ENCODE results near the gene BRINP1. TPM values are rescaled to one million over a fixed set of nuclear protein-coding genes. Genes with fewer than 3 reads are reported as not detected.

BRINP1 gene
- total RNA-seq, 2 experiments from 2014 or later, result not detected

DNA sequence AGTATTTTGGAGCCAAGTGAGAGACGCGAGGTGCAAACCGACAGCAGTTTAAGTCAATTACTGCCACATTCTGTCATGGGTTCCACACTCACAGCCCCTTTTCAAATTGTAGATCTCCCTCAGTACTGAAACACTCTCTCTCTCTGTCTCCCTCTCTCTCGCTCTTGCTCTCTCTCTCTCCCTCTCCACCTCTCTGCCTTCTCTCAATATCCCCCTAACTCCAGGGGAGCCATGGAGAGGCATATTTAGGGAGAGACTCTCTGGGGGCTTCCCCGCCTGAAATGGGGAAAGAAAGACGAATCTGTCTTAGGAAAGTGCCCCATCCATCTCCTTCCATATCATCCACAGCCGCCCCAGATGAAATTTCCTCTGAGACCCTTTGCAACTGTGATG, 1.6 kb downstream of the BRINP1 start:
- ChIA-PET CTCF (no interaction called here), POLR2A (no interaction called here)
- peaks cover 27% of the 10 kb centered on the region for H3K27me3 Mint-ChIP-seq
- peaks cover 6% of the 10 kb centered on the region for H3K9me3 Mint-ChIP-seq
- H3K4me1 Mint-ChIP-seq, result peaks cover 3% of the 10 kb centered on the region
- no peak overlapping the region for H3K27ac Mint-ChIP-seq
- no peak for DNase-seq
- H3K36me3 Mint-ChIP-seq (ENCODE audit: low read depth), result no peaks in the 10 kb centered on the region
- H3K4me3 Mint-ChIP-seq, result no peak overlapping the region

DNA sequence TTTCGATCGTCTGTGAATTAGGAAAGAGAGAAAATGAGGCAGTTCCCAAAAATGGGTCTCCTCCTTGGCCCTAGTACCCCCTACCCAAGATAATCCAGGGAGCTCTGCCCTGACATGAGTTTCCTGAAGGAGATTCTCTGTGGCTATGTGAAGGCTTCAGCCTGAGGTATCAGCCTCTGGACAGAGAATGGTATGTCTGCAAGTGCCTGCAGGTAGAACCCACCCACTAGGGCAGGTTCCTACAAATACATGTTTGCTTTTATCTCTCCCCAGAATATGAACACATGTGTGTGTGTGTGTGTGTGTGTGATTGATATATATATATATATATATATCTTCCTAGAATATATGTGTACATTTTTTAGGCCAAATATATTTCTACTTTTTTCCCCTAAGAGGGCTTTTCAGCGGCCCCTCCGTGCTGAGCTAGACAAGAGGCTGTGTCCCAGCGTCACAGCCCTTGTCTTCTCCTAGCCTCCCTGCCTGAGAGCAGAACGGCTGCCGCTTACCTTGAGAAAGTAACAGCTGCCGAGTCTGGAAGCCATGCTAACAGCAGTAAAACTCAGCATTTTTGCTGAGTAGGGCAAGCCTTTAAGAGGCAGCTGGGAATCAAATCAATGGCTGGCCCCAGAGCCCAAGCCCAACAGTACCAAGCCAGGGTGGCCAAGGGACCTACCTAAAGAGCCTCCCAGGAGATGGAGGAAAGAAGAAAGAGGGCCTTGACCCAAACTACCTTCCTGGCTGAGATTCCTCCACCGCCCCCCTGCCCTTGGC, 2.1 kb downstream of the BRINP1 start:
- Mint-ChIP-seq H3K4me1 (peaks cover 3% of the 10 kb centered on the region), H3K9me3 (peaks cover 6% of the 10 kb centered on the region), H3K4me3 (no peak overlapping the region), H3K36me3 (ENCODE audit: low read depth) (no peaks in the 10 kb centered on the region), H3K27me3 (peaks cover 27% of the 10 kb centered on the region), H3K27ac (no peak overlapping the region)
- DNase-seq, result no peak
- POLR2A ChIA-PET, result no interaction called here
- CTCF ChIA-PET, result no interaction called here

DNA sequence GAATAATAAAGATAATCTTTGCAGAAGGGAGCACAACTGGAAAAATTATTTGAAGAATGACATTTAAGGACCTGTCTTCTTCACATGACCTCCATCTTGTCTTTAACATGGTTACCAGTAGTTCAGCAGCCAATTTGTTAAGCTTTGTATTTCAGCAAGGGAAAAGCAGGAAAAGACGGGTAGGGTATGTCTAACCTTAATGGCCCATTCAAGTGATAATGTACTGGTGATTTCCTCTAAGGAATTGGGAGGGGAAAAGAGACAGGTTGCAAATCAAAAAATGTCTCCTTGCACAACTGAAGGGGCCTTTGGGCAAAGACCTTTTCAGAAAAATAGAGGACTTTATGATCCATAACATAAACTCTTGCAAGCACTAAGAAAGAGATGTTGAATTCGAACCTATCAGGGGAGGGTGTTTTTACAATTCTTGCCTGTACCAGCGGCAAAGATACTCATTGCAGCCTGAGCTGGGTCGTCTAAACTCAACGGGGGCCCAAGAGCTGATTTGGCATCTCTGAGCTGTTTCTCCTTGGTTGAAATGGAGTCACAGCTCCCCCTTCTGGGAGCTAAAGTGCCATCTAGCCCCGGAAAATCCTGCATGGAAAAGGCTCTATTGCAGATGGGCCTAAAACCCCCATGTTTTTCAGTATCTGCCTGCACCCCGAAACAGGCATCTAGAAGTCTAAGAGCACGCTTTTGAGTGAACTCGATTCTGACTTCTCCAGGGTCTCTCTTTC, 3.8 kb downstream of the BRINP1 start:
- H3K4me3 Mint-ChIP-seq, result no peak overlapping the region
- peaks cover 24% of the 10 kb centered on the region for H3K27me3 Mint-ChIP-seq
- H3K36me3 Mint-ChIP-seq (ENCODE audit: low read depth), result no peaks in the 10 kb centered on the region
- H3K9me3 Mint-ChIP-seq, result peaks cover 4% of the 10 kb centered on the region
- H3K27ac Mint-ChIP-seq, result no peak overlapping the region
- peaks cover 3% of the 10 kb centered on the region for H3K4me1 Mint-ChIP-seq
- ChIA-PET CTCF (no interaction called here), POLR2A (no interaction called here)
- DNase-seq, result no peak

DNA sequence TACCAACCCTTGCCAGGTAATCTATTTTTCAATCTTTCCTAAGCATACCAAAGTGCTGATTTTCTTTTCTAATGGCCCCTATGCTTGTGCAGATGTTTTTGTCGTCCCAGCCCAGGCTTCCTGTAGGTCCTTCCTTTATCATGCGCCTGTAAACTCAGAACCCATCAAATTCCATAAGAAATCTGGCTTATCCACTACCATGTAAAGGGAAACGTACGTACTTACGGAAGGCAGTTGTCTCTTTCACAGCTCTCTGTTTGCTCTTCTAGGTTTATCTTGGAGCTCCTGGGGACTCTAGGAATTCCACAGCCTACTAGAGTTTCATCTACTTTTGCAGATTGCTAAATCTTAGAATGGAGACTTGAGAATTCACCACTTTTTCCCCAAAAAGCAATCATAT, 9.0 kb downstream of the BRINP1 start:
- Mint-ChIP-seq H3K9me3 (peaks cover 2% of the 10 kb centered on the region), H3K27me3 (no peaks in the 10 kb centered on the region)

DNA sequence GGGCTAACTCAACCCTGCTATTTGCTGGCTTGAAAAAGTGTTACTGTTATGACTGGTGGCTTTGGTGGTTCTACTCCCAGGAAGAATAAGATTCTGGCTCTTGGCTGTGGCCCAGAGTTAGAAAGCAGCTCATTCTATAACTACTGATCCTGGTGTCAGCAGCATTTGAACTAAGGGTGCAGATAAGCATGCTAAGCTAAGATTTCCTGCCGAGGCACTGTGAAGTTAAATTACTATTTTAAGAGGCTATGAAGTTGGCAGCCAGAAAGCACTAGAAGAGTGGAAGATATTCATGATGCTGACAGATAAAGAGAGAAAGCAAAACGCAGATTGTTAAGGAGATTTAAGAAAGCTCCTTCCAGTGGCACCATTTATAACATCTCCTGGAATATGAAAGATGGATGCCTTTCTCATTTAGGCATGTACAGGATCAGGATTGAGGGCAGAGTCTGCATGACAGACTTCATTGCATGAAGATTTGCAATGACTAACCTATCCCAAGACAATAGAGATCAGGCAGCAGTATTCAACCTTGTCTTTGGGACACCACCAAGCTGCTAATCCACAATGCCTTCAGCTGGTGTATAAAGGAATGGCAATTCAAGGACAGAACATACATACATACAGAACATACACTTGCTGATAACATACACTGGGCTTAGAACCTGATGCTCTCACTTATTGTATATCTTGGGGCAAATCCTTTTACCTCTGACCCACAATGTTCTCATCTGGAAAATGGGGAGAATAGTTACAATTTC, 11.7 kb downstream of the BRINP1 start:
- ChIA-PET POLR2A (no interaction called here), CTCF (no interaction called here)
- no peak overlapping the region for H3K27ac Mint-ChIP-seq

More for the DNA sequence above, 9.0 kb downstream of the BRINP1 start:
- Mint-ChIP-seq H3K4me1 (no peaks in the 10 kb centered on the region), H3K36me3 (ENCODE audit: low read depth) (no peaks in the 10 kb centered on the region), H3K4me3 (no peak overlapping the region), H3K27ac (no peak overlapping the region)
- ChIA-PET POLR2A (no interaction called here), CTCF (no interaction called here)
- DNase-seq, result no peak

DNA sequence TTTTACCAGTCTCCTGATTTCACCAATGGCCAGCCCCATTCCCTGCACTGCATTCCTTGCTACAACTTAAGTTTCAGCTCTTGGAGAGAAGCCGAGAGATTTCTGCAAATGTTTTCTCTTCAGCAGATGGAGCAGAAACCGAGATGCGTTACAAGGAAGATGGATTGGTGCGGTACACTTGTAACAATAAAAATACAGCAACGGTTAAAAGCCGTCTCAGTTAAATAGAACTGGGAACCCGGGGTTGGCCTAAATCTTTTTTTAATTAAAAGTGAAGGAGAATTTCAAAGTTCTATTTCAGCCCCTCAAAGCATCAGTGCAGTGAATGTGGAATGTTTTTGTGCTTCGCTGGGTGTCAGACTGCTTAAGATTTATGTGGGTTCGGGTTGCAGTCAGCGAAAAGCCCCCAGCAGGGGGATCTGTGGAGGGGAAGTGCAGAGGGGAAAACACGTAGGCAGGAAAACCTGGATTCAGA, 19.8 kb downstream of the BRINP1 start:
- H3K36me3 Mint-ChIP-seq (ENCODE audit: low read depth), result no peaks in the 10 kb centered on the region
- DNase-seq, result no peak
- ChIA-PET CTCF (no interaction called here), POLR2A (no interaction called here)
- H3K27me3 Mint-ChIP-seq, result no peaks in the 10 kb centered on the region
- no peak overlapping the region for H3K4me3 Mint-ChIP-seq
- no peaks in the 10 kb centered on the region for H3K9me3 Mint-ChIP-seq
- no peak overlapping the region for H3K27ac Mint-ChIP-seq
- H3K4me1 Mint-ChIP-seq, result no peaks in the 10 kb centered on the region

More for the DNA sequence above, 11.7 kb downstream of the BRINP1 start:
- Mint-ChIP-seq H3K9me3 (peaks cover 2% of the 10 kb centered on the region), H3K27me3 (no peaks in the 10 kb centered on the region), H3K4me3 (no peak overlapping the region), H3K36me3 (ENCODE audit: low read depth) (no peaks in the 10 kb centered on the region), H3K4me1 (no peaks in the 10 kb centered on the region)
- DNase-seq, result no peak

DNA sequence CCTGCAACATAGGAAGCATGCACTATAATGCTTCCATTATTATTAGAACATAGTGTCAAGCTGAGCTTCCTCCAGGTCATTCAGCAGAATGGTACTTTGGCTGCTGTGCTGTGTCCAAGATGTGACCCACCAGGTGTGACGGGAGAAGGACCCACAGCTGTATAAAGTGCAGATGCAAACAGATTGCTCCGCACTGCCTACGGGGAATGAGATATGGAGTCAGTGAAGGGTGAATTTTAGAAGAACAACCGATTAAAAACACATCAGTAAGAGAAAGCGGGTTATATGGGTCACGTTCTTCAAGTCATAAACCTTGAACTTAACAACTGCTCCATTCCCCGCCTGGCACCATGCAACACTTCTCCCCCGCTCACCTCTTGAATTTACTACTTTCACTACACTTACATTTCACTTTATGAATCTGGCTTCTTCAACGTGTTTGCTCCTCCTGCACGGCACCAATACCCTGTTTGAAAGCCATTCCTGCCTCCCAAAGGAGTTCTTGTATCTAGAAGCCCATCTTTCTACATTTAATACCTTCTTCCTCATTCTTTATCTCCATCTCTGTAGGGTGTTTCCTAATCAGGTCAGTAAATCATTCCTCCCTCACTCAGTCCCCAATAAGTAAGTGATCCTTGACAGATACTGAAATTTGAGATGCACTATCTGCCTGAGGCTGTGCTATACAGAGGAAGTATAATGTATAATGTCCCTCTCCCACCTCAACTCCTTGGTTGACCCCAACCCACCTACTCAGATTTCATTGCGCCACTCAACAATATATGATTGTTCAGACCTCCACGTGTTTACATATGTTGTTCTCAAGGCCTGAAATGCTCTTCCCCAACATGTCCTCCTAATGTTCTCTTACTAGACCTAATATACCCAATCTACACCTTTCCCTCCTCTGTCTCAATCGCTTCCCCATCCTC, 25.9 kb downstream of the BRINP1 start:
- H3K36me3 Mint-ChIP-seq (ENCODE audit: low read depth), result no peaks in the 10 kb centered on the region
- ChIA-PET POLR2A (no interaction called here), CTCF (no interaction called here)
- no peaks in the 10 kb centered on the region for H3K9me3 Mint-ChIP-seq
- no peaks in the 10 kb centered on the region for H3K4me1 Mint-ChIP-seq
- no peak overlapping the region for H3K27ac Mint-ChIP-seq
- H3K4me3 Mint-ChIP-seq, result no peak overlapping the region
- H3K27me3 Mint-ChIP-seq, result no peaks in the 10 kb centered on the region
- DNase-seq, result no peak

DNA sequence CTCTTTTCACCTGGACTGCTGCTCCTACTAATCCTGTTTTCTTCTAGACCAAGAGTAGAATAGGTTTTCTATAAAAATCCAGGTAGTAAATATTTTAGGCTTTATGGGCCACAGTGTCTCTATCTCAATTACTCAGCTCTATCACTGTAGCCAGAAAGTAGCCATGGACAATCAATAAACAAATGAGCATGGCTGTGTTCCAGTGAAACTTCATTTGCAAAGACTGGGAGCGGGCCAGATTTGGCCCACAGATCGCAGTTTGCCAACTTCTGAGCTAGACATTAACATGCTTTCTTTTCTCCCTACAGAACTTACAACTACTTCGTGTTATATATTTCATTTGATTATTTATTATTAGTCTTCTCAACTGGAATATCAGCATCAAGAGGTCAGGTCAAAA, 30.2 kb downstream of the BRINP1 start:
- Mint-ChIP-seq H3K4me3 (no peak overlapping the region), H3K27me3 (no peaks in the 10 kb centered on the region), H3K36me3 (ENCODE audit: low read depth) (no peaks in the 10 kb centered on the region), H3K4me1 (no peaks in the 10 kb centered on the region), H3K27ac (no peak overlapping the region), H3K9me3 (no peaks in the 10 kb centered on the region)
- POLR2A ChIA-PET, result no interaction called here
- no peak for DNase-seq
- CTCF ChIA-PET, result interaction anchor here (0.6 kb wide), 1 partner anchor 842 kb away, joined by 3 read pairs; no protein-coding TSS in a partner anchor

DNA sequence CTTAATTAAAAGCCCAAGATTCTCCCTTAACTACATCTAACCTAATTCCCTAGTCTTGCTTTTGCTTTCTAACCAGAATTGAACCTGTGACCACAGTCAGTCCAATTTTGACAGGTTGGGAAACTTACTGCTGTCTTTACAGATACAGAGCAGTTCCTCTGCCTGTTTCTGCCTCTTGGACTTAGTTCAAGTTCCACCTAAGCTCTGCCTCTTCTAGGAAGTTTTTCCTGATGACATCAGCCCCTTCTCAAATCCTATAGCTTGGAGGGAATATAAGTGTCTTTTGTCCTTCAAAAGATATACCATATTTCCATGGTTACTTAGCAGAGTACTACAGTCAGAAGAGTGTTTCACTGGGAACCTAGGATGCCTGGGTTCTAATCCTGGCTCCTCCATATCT, 31.7 kb downstream of the BRINP1 start:
- no peak overlapping the region for H3K27ac Mint-ChIP-seq
- ChIA-PET CTCF (no interaction called here), POLR2A (interaction anchor here (0.7 kb wide), 1 partner anchor 63 kb away, joined by 10 read pairs; no protein-coding TSS in a partner anchor)
- no peak overlapping the region for H3K4me3 Mint-ChIP-seq
- no peaks in the 10 kb centered on the region for H3K36me3 Mint-ChIP-seq (ENCODE audit: low read depth)
- no peaks in the 10 kb centered on the region for H3K27me3 Mint-ChIP-seq
- H3K4me1 Mint-ChIP-seq, result no peaks in the 10 kb centered on the region
- no peaks in the 10 kb centered on the region for H3K9me3 Mint-ChIP-seq
- DNase-seq, result no peak

DNA sequence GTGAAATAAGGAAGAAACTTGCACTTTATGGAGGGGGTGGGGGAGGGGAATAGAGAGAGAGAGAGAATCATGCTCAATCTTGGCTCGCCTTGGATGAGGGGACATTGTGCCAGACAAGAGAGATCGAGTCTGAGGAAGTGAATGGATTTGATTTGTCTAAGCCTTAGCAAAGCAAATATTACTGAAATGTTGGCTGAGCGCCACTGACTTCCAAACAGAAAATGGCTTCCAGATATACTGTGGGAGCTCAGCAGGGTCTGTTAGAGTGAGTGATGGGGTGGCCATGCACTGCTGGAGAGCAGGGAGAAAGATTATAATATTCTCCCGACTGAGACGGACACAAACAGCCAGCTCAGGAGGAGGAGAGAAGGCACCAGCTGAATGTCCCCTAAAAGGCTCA, 34.5 kb downstream of the BRINP1 start:
- DNase-seq, result no peak

DNA sequence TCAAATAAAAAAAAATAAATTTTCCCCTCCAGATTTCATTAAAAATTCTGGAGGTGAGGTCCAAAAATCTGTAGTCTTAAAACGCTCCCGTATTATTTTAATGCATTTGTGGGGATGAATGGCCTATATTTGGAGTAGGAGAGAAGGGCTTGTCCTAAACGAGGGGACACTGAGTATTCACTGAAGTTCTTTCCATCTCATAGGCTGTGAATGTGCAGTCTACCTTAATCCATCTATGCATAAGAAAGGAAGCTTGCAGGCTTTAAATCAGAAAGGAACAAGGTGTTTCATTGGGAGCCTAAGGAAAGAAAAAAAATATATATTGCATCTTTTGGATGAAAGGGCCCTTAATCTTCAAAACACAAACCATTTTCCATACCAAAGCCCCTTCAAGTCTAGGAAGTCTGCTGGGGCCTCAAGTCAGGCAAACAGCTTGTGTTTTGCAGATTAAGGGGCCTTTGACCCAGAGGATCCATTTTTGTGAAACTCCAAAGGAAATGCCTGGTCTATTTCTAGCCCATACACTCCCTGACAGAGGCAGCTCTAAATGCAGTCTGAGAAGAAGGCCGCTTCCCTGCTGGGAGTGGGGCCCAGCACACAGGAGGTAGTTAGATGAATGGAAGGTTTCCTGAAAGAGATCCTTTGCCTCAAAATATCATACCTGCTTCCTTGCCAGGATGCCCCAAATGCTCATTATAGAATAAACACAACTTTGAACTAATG, 35.6 kb downstream of the BRINP1 start:
- no peak overlapping the region for H3K4me3 Mint-ChIP-seq
- POLR2A ChIA-PET, result no interaction called here

More for the DNA sequence above, 34.5 kb downstream of the BRINP1 start:
- POLR2A ChIA-PET, result interaction anchor here (0.6 kb wide), 1 partner anchor 1854 kb away, joined by 5 read pairs; no protein-coding TSS in a partner anchor
- H3K36me3 Mint-ChIP-seq (ENCODE audit: low read depth), result no peaks in the 10 kb centered on the region
- CTCF ChIA-PET, result no interaction called here
- H3K27ac Mint-ChIP-seq, result no peak overlapping the region
- H3K4me3 Mint-ChIP-seq, result no peak overlapping the region
- H3K9me3 Mint-ChIP-seq, result no peaks in the 10 kb centered on the region
- no peaks in the 10 kb centered on the region for H3K4me1 Mint-ChIP-seq
- no peaks in the 10 kb centered on the region for H3K27me3 Mint-ChIP-seq

DNA sequence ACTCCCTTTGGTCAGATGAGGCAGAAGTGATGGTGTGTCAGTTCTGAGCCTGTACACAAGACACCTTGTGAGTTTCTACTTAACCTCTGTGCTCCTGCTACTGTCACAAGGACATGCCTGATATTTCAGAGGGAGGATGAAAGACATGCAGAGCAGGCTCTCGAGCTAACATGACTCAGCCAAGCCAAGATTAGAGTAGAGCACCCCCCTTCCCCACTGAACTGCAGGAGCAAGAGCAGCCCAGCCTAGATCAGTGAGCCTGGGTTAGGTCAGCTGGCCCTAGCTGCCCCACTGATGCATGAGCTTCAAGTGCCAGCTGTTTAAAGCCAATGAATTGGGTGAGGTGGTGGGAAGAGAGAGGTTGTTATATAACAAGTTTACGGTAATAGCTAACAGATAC, 36.7 kb downstream of the BRINP1 start:
- H3K4me3 Mint-ChIP-seq, result no peak overlapping the region
- H3K9me3 Mint-ChIP-seq, result peaks cover 5% of the 10 kb centered on the region
- no peak overlapping the region for H3K27ac Mint-ChIP-seq
- H3K4me1 Mint-ChIP-seq, result no peaks in the 10 kb centered on the region
- DNase-seq, result no peak
- POLR2A ChIA-PET, result no interaction called here
- H3K27me3 Mint-ChIP-seq, result no peaks in the 10 kb centered on the region
- CTCF ChIA-PET, result no interaction called here
- no peaks in the 10 kb centered on the region for H3K36me3 Mint-ChIP-seq (ENCODE audit: low read depth)

More for the DNA sequence above, 35.6 kb downstream of the BRINP1 start:
- CTCF ChIA-PET, result no interaction called here
- H3K27me3 Mint-ChIP-seq, result no peaks in the 10 kb centered on the region
- no peaks in the 10 kb centered on the region for H3K36me3 Mint-ChIP-seq (ENCODE audit: low read depth)
- H3K4me1 Mint-ChIP-seq, result no peaks in the 10 kb centered on the region
- no peak for DNase-seq
- H3K9me3 Mint-ChIP-seq, result peaks cover 2% of the 10 kb centered on the region
- H3K27ac Mint-ChIP-seq, result no peak overlapping the region

All from activated CD4-positive, alpha-beta T cell treated with anti-CD3 and anti-CD28 coated beads, Interleukin-2, amount 10 ng/mL, durations not matched to agents 7 days and 5 days (primary cell).